Measurements from ENCODE around the gene ZBTB5.

ZBTB5 gene

DNA sequence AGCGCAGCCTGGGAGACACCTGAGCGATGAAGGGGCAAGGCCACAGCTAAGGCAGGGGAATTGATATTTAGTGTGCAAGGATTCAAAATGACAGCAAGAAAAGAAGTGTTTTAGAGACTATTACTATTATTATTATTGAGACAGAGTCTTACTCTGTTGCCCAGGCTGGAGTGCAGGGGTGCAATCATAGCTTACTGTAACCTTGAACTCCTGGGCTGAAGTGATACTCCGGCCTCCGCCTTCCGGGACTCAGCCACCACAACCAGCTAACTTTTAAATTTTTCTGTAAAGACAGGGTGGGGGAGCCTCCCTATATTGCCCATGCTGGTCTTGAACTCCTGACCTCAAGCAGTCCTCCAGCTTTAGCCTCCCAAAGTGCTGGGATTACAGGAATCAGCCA lies 46.0 kb downstream of the ZBTB5 start:
- Histone ChIP-seq H3K9ac (ENCODE audit: low read depth, low read length, poor library complexity, severe bottlenecking) (no peak overlapping the region), H3K27me3 (ENCODE audit: insufficient read depth, low read length, poor library complexity, severe bottlenecking) (no peaks in the 10 kb centered on the region), H3K4me1 (ENCODE audit: insufficient read depth, low read length, poor library complexity, severe bottlenecking) (peaks cover 19% of the 10 kb centered on the region), H3K9me3 (ENCODE audit: insufficient read depth, low read depth, low read length) (no peaks in the 10 kb centered on the region), H4K20me1 (ENCODE audit: insufficient read depth, low read length, poor library complexity, severe bottlenecking) (peaks cover 11% of the 10 kb centered on the region), H3K9me2 (replicated peaks; ENCODE audit: low read depth, low read length) (no peaks in the 10 kb centered on the region), H3K4me2 (ENCODE audit: low read depth, low read length, poor library complexity, severe bottlenecking) (no peak overlapping the region), H3K36me3 (ENCODE audit: insufficient read depth, low read length) (no peaks in the 10 kb centered on the region), H3K79me2 (ENCODE audit: insufficient read depth, low read length) (peaks cover 26% of the 10 kb centered on the region), H2AFZ (ENCODE audit: low read length) (no peak overlapping the region), H3K4me3 (ENCODE audit: low read length, poor library complexity, severe bottlenecking) (no peak overlapping the region), H3F3A (ENCODE audit: low read depth) (no peaks in the 10 kb centered on the region)
- no peak for TF ChIP-seq CTCF (conservative IDR thresholded peaks at IDR 0.05; ENCODE audit: low read length)

DNA sequence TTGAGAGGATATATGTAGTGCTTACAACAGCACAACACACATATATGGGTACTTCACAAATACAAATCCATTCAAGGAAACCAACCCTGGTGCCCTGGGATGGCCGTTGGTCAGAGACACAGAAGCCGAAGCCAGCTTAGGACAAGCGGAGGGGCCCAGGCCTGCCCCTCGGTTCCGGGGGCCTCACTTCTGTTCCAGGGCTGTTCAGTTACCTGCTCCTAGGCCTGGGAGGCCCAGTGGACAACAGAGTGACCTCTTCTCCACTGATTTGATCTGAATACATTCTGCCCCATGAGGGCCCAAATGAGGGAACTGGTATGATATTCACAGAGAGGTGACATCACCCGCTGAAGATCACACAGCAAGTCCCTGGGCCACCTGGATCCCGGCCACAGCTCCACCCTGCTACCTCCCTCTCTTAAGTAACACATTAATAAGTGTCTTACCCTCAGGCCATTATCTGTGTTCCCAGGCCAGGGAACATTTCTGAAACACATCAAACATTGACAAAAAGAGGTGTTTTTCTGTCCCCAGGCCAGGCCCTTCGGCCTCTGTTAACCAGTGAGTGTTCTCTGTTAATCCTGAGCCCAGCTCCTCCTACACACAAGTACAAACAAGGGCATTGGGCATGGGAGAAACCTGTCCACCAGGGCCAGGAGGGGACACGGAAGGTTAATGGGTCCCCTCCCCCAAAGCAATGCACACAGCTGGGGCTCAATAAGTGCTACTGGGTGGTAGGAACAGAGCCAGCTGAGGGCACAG lies 47.2 kb downstream of the ZBTB5 start:
- Histone ChIP-seq H3K27me3 (ENCODE audit: insufficient read depth, low read length, poor library complexity, severe bottlenecking) (no peaks in the 10 kb centered on the region), H3K9me3 (ENCODE audit: insufficient read depth, low read depth, low read length) (no peaks in the 10 kb centered on the region), H3K4me3 (ENCODE audit: low read length, poor library complexity, severe bottlenecking) (no peak overlapping the region), H3K9me2 (replicated peaks; ENCODE audit: low read depth, low read length) (no peaks in the 10 kb centered on the region), H3K4me1 (ENCODE audit: insufficient read depth, low read length, poor library complexity, severe bottlenecking) (peaks cover 8% of the 10 kb centered on the region), H3K79me2 (ENCODE audit: insufficient read depth, low read length) (peaks cover 14% of the 10 kb centered on the region), H3K4me2 (ENCODE audit: low read depth, low read length, poor library complexity, severe bottlenecking) (no peak overlapping the region), H3F3A (ENCODE audit: low read depth) (no peaks in the 10 kb centered on the region), H3K36me3 (ENCODE audit: insufficient read depth, low read length) (no peaks in the 10 kb centered on the region), H2AFZ (ENCODE audit: low read length) (no peak overlapping the region), H3K9ac (ENCODE audit: low read depth, low read length, poor library complexity, severe bottlenecking) (no peak overlapping the region), H4K20me1 (ENCODE audit: insufficient read depth, low read length, poor library complexity, severe bottlenecking) (no peaks in the 10 kb centered on the region)
- TF ChIP-seq CTCF (conservative IDR thresholded peaks at IDR 0.05; ENCODE audit: low read length) (no peak), EZH2phosphoT487 (IDR thresholded peaks at IDR 0.05; ENCODE audit: borderline replicate concordance) (no peak)

- H3K4me3 ChIP-seq (ENCODE audit: low read length, poor library complexity, severe bottlenecking), result no peak overlapping the region
- H3K9me3 ChIP-seq (ENCODE audit: insufficient read depth, low read depth, low read length), result no peaks in the 10 kb centered on the region
- H2AFZ ChIP-seq (ENCODE audit: low read length), result no peak overlapping the region
- no peaks in the 10 kb centered on the region for H4K20me1 ChIP-seq (ENCODE audit: insufficient read depth, low read length, poor library complexity, severe bottlenecking)
- no peaks in the 10 kb centered on the region for H3F3A ChIP-seq (ENCODE audit: low read depth)
- H3K9ac ChIP-seq (ENCODE audit: low read depth, low read length, poor library complexity, severe bottlenecking), result no peak overlapping the region
- H3K9me2 ChIP-seq (replicated peaks; ENCODE audit: low read depth, low read length), result no peaks in the 10 kb centered on the region
- no peak for TF ChIP-seq EZH2phosphoT487 (IDR thresholded peaks at IDR 0.05; ENCODE audit: borderline replicate concordance)
- no peak for TF ChIP-seq CTCF (conservative IDR thresholded peaks at IDR 0.05; ENCODE audit: low read length)
- no peaks in the 10 kb centered on the region for H3K27me3 ChIP-seq (ENCODE audit: insufficient read depth, low read length, poor library complexity, severe bottlenecking)
- H3K4me2 ChIP-seq (ENCODE audit: low read depth, low read length, poor library complexity, severe bottlenecking), result no peak overlapping the region
- H3K79me2 ChIP-seq (ENCODE audit: insufficient read depth, low read length), result peaks cover 7% of the 10 kb centered on the region; the same call in 1 of the 2 replicates
- H3K36me3 ChIP-seq (ENCODE audit: insufficient read depth, low read length), result no peaks in the 10 kb centered on the region
- H3K4me1 ChIP-seq (ENCODE audit: insufficient read depth, low read length, poor library complexity, severe bottlenecking), result peaks cover 8% of the 10 kb centered on the region
Measured at GRCh38 chr9:37417252-37417803, 47.9 kb downstream of the ZBTB5 start.
